Measurements from ENCODE around the gene SAFB.

DNA sequence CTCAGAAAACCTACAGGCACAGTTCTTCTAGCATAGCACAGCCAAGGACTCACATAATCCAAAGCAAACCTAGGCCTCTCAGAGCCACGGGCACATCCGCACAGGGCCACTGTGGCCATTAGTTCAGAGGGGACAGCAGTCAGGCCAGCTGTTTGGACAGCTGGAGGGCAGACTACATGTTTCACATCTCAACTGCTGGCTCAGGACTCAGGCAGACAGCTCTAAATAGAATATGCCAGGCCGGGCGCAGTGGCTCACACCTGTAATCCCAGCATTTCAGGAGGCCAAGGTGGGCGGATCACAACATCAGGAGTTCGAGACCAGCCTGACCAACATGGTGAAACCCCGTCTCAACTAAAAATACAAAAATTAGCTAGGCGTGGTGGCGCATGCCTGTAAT, 27.1 kb upstream of the SAFB start:
- TF ChIP-seq, protein P1, sequence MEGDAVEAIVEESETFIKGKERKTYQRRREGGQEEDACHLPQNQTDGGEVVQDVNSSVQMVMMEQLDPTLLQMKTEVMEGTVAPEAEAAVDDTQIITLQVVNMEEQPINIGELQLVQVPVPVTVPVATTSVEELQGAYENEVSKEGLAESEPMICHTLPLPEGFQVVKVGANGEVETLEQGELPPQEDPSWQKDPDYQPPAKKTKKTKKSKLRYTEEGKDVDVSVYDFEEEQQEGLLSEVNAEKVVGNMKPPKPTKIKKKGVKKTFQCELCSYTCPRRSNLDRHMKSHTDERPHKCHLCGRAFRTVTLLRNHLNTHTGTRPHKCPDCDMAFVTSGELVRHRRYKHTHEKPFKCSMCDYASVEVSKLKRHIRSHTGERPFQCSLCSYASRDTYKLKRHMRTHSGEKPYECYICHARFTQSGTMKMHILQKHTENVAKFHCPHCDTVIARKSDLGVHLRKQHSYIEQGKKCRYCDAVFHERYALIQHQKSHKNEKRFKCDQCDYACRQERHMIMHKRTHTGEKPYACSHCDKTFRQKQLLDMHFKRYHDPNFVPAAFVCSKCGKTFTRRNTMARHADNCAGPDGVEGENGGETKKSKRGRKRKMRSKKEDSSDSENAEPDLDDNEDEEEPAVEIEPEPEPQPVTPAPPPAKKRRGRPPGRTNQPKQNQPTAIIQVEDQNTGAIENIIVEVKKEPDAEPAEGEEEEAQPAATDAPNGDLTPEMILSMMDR (IDR thresholded peaks at IDR 0.05) = no peak
- TF ChIP-seq ZFX (IDR thresholded peaks at IDR 0.05; ENCODE audit: borderline replicate concordance) = no peak
